ENCODE measurements around the gene BBC3.

The BBC3 gene

GRCh38 chr19:47210689-47211316 lies 20.2 kb downstream of the BBC3 start:
- WGBS, 2 experiments (ENCODE audit: insufficient coverage in 2 of 2), result 59 to 72% methylated on average over 14 to 15 of the region's 19 CpGs
- peaks cover 7% of the 10 kb centered on the region for H3K4me1 ChIP-seq (ENCODE audit: control insufficient read depth, insufficient read depth, low read length, poor library complexity, severe bottlenecking)
- no peaks in the 10 kb centered on the region for H3K9me3 ChIP-seq (ENCODE audit: control insufficient read depth, low read length)
- no peak overlapping the region for H3K4me3 ChIP-seq (ENCODE audit: extremely low read depth, insufficient read depth, low read length, poor library complexity, severe bottlenecking)
- H3K27ac ChIP-seq (ENCODE audit: low read depth, low read length, severe bottlenecking), result peak overlapping the region; percentile 64
- H3K36me3 ChIP-seq (ENCODE audit: control insufficient read depth, insufficient read depth, low read length), result peaks cover 64% of the 10 kb centered on the region

GRCh38 chr19:47210180-47210490 lies 20.9 kb downstream of the BBC3 start:
- H3K27ac ChIP-seq (ENCODE audit: low read depth, low read length, severe bottlenecking), result peak overlapping the region; percentile 64
- no peaks in the 10 kb centered on the region for H3K9me3 ChIP-seq (ENCODE audit: control insufficient read depth, low read length)
- H3K36me3 ChIP-seq (ENCODE audit: control insufficient read depth, insufficient read depth, low read length), result peaks cover 70% of the 10 kb centered on the region
- peaks cover 7% of the 10 kb centered on the region for H3K4me1 ChIP-seq (ENCODE audit: control insufficient read depth, insufficient read depth, low read length, poor library complexity, severe bottlenecking)
- H3K4me3 ChIP-seq (ENCODE audit: extremely low read depth, insufficient read depth, low read length, poor library complexity, severe bottlenecking), result no peak overlapping the region

- Histone ChIP-seq H3K4me3 (ENCODE audit: extremely low read depth, insufficient read depth, low read length, poor library complexity, severe bottlenecking) (no peak overlapping the region), H3K27ac (ENCODE audit: low read depth, low read length, severe bottlenecking) (peak overlapping the region; percentile 64)
- 81 to 92% methylated on average over 10 to 12 of the region's 13 CpGs for WGBS, 2 experiments (ENCODE audit: insufficient coverage in 2 of 2)
These were observed 21.4 kb downstream of the BBC3 start for GRCh38 chr19:47209319-47210179.

GRCh38 chr19:47203254-47203653 lies 27.7 kb downstream of the BBC3 start:
- no peak overlapping the region for H3K4me3 ChIP-seq (ENCODE audit: extremely low read depth, insufficient read depth, low read length, poor library complexity, severe bottlenecking)
- H3K9me3 ChIP-seq (ENCODE audit: control insufficient read depth, low read length), result no peaks in the 10 kb centered on the region
- peaks cover 96% of the 10 kb centered on the region for H3K36me3 ChIP-seq (ENCODE audit: control insufficient read depth, insufficient read depth, low read length)
- 100% methylated on average over 1 to 3 of the region's 3 CpGs for WGBS, 2 experiments (ENCODE audit: insufficient coverage in 2 of 2)
- no peaks in the 10 kb centered on the region for H3K4me1 ChIP-seq (ENCODE audit: control insufficient read depth, insufficient read depth, low read length, poor library complexity, severe bottlenecking)
- H3K27ac ChIP-seq (ENCODE audit: low read depth, low read length, severe bottlenecking), result no peak overlapping the region

More at GRCh38 chr19:47209319-47210179, 21.4 kb downstream of the BBC3 start:
- peaks cover 76% of the 10 kb centered on the region for H3K36me3 ChIP-seq (ENCODE audit: control insufficient read depth, insufficient read depth, low read length)
- H3K4me1 ChIP-seq (ENCODE audit: control insufficient read depth, insufficient read depth, low read length, poor library complexity, severe bottlenecking), result peaks cover 7% of the 10 kb centered on the region
- no peaks in the 10 kb centered on the region for H3K9me3 ChIP-seq (ENCODE audit: control insufficient read depth, low read length)

- H3K27ac ChIP-seq (ENCODE audit: low read depth, low read length, severe bottlenecking), result no peak overlapping the region
- WGBS, 2 experiments (ENCODE audit: insufficient coverage in 2 of 2), result 100% methylated on average over 1 of the region's 3 CpGs; no CpG with 5 or more reads in 1 of the 2 experiments
- H3K9me3 ChIP-seq (ENCODE audit: control insufficient read depth, low read length), result no peaks in the 10 kb centered on the region
- H3K36me3 ChIP-seq (ENCODE audit: control insufficient read depth, insufficient read depth, low read length), result peaks cover 92% of the 10 kb centered on the region
- H3K4me1 ChIP-seq (ENCODE audit: control insufficient read depth, insufficient read depth, low read length, poor library complexity, severe bottlenecking), result no peaks in the 10 kb centered on the region
- no peak overlapping the region for H3K4me3 ChIP-seq (ENCODE audit: extremely low read depth, insufficient read depth, low read length, poor library complexity, severe bottlenecking)
These were observed 30.5 kb downstream of the BBC3 start for GRCh38 chr19:47200530-47200929.

GRCh38 chr19:47197141-47197540 lies 33.9 kb downstream of the BBC3 start:
- H3K4me1 ChIP-seq (ENCODE audit: control insufficient read depth, insufficient read depth, low read length, poor library complexity, severe bottlenecking), result no peaks in the 10 kb centered on the region
- peaks cover 89% of the 10 kb centered on the region for H3K36me3 ChIP-seq (ENCODE audit: control insufficient read depth, insufficient read depth, low read length)
- no peaks in the 10 kb centered on the region for H3K9me3 ChIP-seq (ENCODE audit: control insufficient read depth, low read length)
- no peak overlapping the region for H3K27ac ChIP-seq (ENCODE audit: low read depth, low read length, severe bottlenecking)
- no peak overlapping the region for H3K4me3 ChIP-seq (ENCODE audit: extremely low read depth, insufficient read depth, low read length, poor library complexity, severe bottlenecking)
- WGBS, 2 experiments (ENCODE audit: insufficient coverage in 2 of 2), result 100% methylated on average over 2 to 3 of the region's 4 CpGs

- H3K27ac ChIP-seq (ENCODE audit: low read depth, low read length, severe bottlenecking), result no peak overlapping the region
These were observed 35.6 kb downstream of the BBC3 start for GRCh38 chr19:47195434-47195833.

GRCh38 chr19:47190167-47190727 lies 40.8 kb downstream of the BBC3 start:
- no peaks in the 10 kb centered on the region for H3K9me3 ChIP-seq (ENCODE audit: control insufficient read depth, low read length)
- no peak overlapping the region for H3K4me3 ChIP-seq (ENCODE audit: extremely low read depth, insufficient read depth, low read length, poor library complexity, severe bottlenecking)
- WGBS, 2 experiments (ENCODE audit: insufficient coverage in 2 of 2), result 82 to 88% methylated on average over 8 to 10 of the region's 12 CpGs
- peaks cover 66% of the 10 kb centered on the region for H3K36me3 ChIP-seq (ENCODE audit: control insufficient read depth, insufficient read depth, low read length)
- H3K27ac ChIP-seq (ENCODE audit: low read depth, low read length, severe bottlenecking), result peak overlapping the region; percentile 92
- H3K4me1 ChIP-seq (ENCODE audit: control insufficient read depth, insufficient read depth, low read length, poor library complexity, severe bottlenecking), result peaks cover 29% of the 10 kb centered on the region

More at GRCh38 chr19:47195434-47195833, 35.6 kb downstream of the BBC3 start:
- peaks cover 5% of the 10 kb centered on the region for H3K4me1 ChIP-seq (ENCODE audit: control insufficient read depth, insufficient read depth, low read length, poor library complexity, severe bottlenecking)
- no peaks in the 10 kb centered on the region for H3K9me3 ChIP-seq (ENCODE audit: control insufficient read depth, low read length)
- peaks cover 84% of the 10 kb centered on the region for H3K36me3 ChIP-seq (ENCODE audit: control insufficient read depth, insufficient read depth, low read length)
- WGBS, 2 experiments (ENCODE audit: insufficient coverage in 2 of 2), result 83 to 100% methylated on average over 1 of the region's 1 CpG
- H3K4me3 ChIP-seq (ENCODE audit: extremely low read depth, insufficient read depth, low read length, poor library complexity, severe bottlenecking), result no peak overlapping the region

GRCh38 chr19:47188507-47189033 lies 42.4 kb downstream of the BBC3 start:
- Histone ChIP-seq H3K4me3 (ENCODE audit: extremely low read depth, insufficient read depth, low read length, poor library complexity, severe bottlenecking) (no peak overlapping the region), H3K27ac (ENCODE audit: low read depth, low read length, severe bottlenecking) (peak overlapping the region; percentile 4), H3K4me1 (ENCODE audit: control insufficient read depth, insufficient read depth, low read length, poor library complexity, severe bottlenecking) (peaks cover 29% of the 10 kb centered on the region), H3K9me3 (ENCODE audit: control insufficient read depth, low read length) (no peaks in the 10 kb centered on the region), H3K36me3 (ENCODE audit: control insufficient read depth, insufficient read depth, low read length) (peaks cover 70% of the 10 kb centered on the region)
- WGBS, 2 experiments (ENCODE audit: insufficient coverage in 2 of 2), result 89 to 100% methylated on average over 2 to 5 of the region's 5 CpGs

- Histone ChIP-seq H3K4me3 (ENCODE audit: extremely low read depth, insufficient read depth, low read length, poor library complexity, severe bottlenecking) (no peak overlapping the region), H3K27ac (ENCODE audit: low read depth, low read length, severe bottlenecking) (no peak overlapping the region), H3K9me3 (ENCODE audit: control insufficient read depth, low read length) (no peaks in the 10 kb centered on the region), H3K36me3 (ENCODE audit: control insufficient read depth, insufficient read depth, low read length) (peaks cover 71% of the 10 kb centered on the region), H3K4me1 (ENCODE audit: control insufficient read depth, insufficient read depth, low read length, poor library complexity, severe bottlenecking) (peaks cover 29% of the 10 kb centered on the region)
- 96 to 100% methylated on average over 5 to 6 of the region's 6 CpGs for WGBS, 2 experiments (ENCODE audit: insufficient coverage in 2 of 2)
These were observed 43.2 kb downstream of the BBC3 start for GRCh38 chr19:47187797-47188196.
